Liver (tissue), 3 donors: Measurements from ENCODE around the gene VASN.

Experiments used
- EGR1 ChIP-seq, 2 donors: IDR thresholded peaks; 2 replicates each; pipeline ENCODE4 v1.6.1; 2016 to 2018; ENCODE audit warnings: antibody characterized with exemption in 2 of 2, low read depth in 2 of 2
- FOXA1 ChIP-seq: IDR thresholded peaks from 2 replicates; pipeline ENCODE4 v1.6.1; 2016; ENCODE audit warnings: antibody characterized with exemption
- FOXA2 ChIP-seq: IDR thresholded peaks from 2 replicates; pipeline ENCODE4 v1.6.1; 2016; ENCODE audit warnings: antibody characterized with exemption
- JUND ChIP-seq, 2 donors: IDR thresholded peaks; 2 replicates each; pipeline ENCODE4 v1.6.1; 2016; ENCODE audit warnings: antibody characterized with exemption in 2 of 2
- REST ChIP-seq: IDR thresholded peaks from 2 replicates; pipeline ENCODE4 v1.6.1; 2016; ENCODE audit warnings: antibody characterized with exemption, mild to moderate bottlenecking
- TAF1 ChIP-seq: conservative IDR thresholded peaks from 2 replicates; pipeline ENCODE4 v1.6.1; 2016; ENCODE audit warnings: antibody characterized with exemption, mild to moderate bottlenecking
- YY1 ChIP-seq: IDR thresholded peaks from 2 replicates; pipeline ENCODE4 v1.6.1; 2016; ENCODE audit warnings: antibody characterized with exemption, mild to moderate bottlenecking
- TF ChIP-seq, protein P1 (sequence below): IDR thresholded peaks from 2 replicates; pipeline ENCODE4 v1.6.1; 2016; ENCODE audit warnings: antibody characterized with exemption
- TF ChIP-seq, protein P2 (sequence below): fragments of 150-350 bp; IDR thresholded peaks from 2 replicates; pipeline ENCODE4 v1.5.1; 2017; ENCODE audit warnings: improper control_type of control experiment, low read depth, low read length; ENCODE audit not compliant: missing input control
- TF ChIP-seq, protein P3 (sequence below): IDR thresholded peaks from 2 replicates; pipeline ENCODE4 v1.6.1; 2016; ENCODE audit warnings: antibody characterized with exemption
- donor health status: healthy.
- donor health status: healthy.

GRCh38 chr16:4334724-4335495 is 36.7 kb upstream of the VASN start:
- TF ChIP-seq, protein P1, sequence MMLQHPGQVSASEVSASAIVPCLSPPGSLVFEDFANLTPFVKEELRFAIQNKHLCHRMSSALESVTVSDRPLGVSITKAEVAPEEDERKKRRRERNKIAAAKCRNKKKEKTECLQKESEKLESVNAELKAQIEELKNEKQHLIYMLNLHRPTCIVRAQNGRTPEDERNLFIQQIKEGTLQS = no peak
- TF ChIP-seq, protein P2, sequence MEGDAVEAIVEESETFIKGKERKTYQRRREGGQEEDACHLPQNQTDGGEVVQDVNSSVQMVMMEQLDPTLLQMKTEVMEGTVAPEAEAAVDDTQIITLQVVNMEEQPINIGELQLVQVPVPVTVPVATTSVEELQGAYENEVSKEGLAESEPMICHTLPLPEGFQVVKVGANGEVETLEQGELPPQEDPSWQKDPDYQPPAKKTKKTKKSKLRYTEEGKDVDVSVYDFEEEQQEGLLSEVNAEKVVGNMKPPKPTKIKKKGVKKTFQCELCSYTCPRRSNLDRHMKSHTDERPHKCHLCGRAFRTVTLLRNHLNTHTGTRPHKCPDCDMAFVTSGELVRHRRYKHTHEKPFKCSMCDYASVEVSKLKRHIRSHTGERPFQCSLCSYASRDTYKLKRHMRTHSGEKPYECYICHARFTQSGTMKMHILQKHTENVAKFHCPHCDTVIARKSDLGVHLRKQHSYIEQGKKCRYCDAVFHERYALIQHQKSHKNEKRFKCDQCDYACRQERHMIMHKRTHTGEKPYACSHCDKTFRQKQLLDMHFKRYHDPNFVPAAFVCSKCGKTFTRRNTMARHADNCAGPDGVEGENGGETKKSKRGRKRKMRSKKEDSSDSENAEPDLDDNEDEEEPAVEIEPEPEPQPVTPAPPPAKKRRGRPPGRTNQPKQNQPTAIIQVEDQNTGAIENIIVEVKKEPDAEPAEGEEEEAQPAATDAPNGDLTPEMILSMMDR = no peak
- no peak for TF ChIP-seq JUND (IDR thresholded peaks at IDR 0.05)
- TF ChIP-seq TAF1 = no peak
- TF ChIP-seq, protein P3, sequence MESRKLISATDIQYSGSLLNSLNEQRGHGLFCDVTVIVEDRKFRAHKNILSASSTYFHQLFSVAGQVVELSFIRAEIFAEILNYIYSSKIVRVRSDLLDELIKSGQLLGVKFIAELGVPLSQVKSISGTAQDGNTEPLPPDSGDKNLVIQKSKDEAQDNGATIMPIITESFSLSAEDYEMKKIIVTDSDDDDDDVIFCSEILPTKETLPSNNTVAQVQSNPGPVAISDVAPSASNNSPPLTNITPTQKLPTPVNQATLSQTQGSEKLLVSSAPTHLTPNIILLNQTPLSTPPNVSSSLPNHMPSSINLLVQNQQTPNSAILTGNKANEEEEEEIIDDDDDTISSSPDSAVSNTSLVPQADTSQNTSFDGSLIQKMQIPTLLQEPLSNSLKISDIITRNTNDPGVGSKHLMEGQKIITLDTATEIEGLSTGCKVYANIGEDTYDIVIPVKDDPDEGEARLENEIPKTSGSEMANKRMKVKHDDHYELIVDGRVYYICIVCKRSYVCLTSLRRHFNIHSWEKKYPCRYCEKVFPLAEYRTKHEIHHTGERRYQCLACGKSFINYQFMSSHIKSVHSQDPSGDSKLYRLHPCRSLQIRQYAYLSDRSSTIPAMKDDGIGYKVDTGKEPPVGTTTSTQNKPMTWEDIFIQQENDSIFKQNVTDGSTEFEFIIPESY = no peak
- no peak for TF ChIP-seq EGR1 (IDR thresholded peaks at IDR 0.05; ENCODE audit: low read depth in 2 of 2)
- TF ChIP-seq FOXA1 = no peak
- TF ChIP-seq FOXA2 = no peak
- TF ChIP-seq REST = no peak
- TF ChIP-seq YY1 = no peak
